H9 (cell line): Measurements from ENCODE around the gene CELA2B. TPM values are rescaled to one million over a fixed set of nuclear protein-coding genes. Genes with fewer than 3 reads are reported as not detected.

Source experiments
- DNase-seq: peaks from one replicate; pipeline ENCODE4 v3.0.0-alpha.2; 2017
- H2AFZ ChIP-seq: one replicate; pipeline ENCODE4 v1.6.1; 2013; ENCODE audit warnings: mild to moderate bottlenecking, low read length, control low read depth, moderate library complexity
- H2AK5ac ChIP-seq: 2 replicates; pipeline ENCODE4 v1.6.1; 2013; ENCODE audit warnings: low read length, control low read depth, mixed read lengths; ENCODE audit not compliant: insufficient read length
- H2BK120ac ChIP-seq: one replicate; pipeline ENCODE4 v1.6.1; 2013; ENCODE audit warnings: low read depth, mild to moderate bottlenecking, low read length, control low read depth, inconsistent platforms; ENCODE audit not compliant: poor library complexity, severe bottlenecking
- H2BK12ac ChIP-seq: 2 replicates; pipeline ENCODE4 v1.6.1; 2013; ENCODE audit warnings: low read length, control low read depth, mixed read lengths, low read depth; ENCODE audit not compliant: insufficient read length
- H2BK15ac ChIP-seq: 2 replicates; pipeline ENCODE4 v1.6.1; 2013; ENCODE audit warnings: low read depth, low read length, control low read depth
- H2BK20ac ChIP-seq: one replicate; pipeline ENCODE4 v1.6.1; 2013; ENCODE audit warnings: low read depth, mild to moderate bottlenecking, low read length, control low read depth, inconsistent platforms; ENCODE audit not compliant: poor library complexity, severe bottlenecking
- H2BK5ac ChIP-seq: 2 replicates; pipeline ENCODE4 v1.6.1; 2013; ENCODE audit warnings: low read length, control low read depth, mixed read lengths; ENCODE audit not compliant: insufficient read length
- H3K14ac ChIP-seq: 2 replicates; pipeline ENCODE4 v1.6.1; 2013; ENCODE audit warnings: low read length, control low read depth; ENCODE audit not compliant: insufficient read depth
- H3K18ac ChIP-seq: 2 replicates; pipeline ENCODE4 v1.6.1; 2013; ENCODE audit warnings: low read depth, mild to moderate bottlenecking, mixed read lengths, low read length, control low read depth; ENCODE audit not compliant: insufficient read length
- H3K23ac ChIP-seq: 2 replicates; pipeline ENCODE4 v1.6.1; 2013; ENCODE audit warnings: low read length, control low read depth, mixed read lengths, low read depth; ENCODE audit not compliant: insufficient read length
- H3K23me2 ChIP-seq: 2 replicates; pipeline ENCODE4 v1.6.1; 2013; ENCODE audit warnings: low read depth, mild to moderate bottlenecking, mixed read lengths, low read length, control low read depth; ENCODE audit not compliant: insufficient read length, poor library complexity, severe bottlenecking
- H3K27ac ChIP-seq: 2 replicates; pipeline ENCODE4 v1.5.1; 2013; ENCODE audit warnings: low read length, control low read depth, mixed read lengths, low read depth; ENCODE audit not compliant: insufficient read length
- H3K27me3 ChIP-seq: 2 replicates; pipeline ENCODE4 v1.6.1; 2013; ENCODE audit warnings: low read length, control low read depth, inconsistent platforms; ENCODE audit not compliant: insufficient read depth
- H3K4ac ChIP-seq: 2 replicates; pipeline ENCODE4 v1.6.1; 2013; ENCODE audit warnings: low read depth, mild to moderate bottlenecking, control low read depth, inconsistent platforms, low read length, moderate library complexity
- H3K4me1 ChIP-seq: 2 replicates; pipeline ENCODE4 v1.6.1; 2013; ENCODE audit warnings: low read length, control low read depth, inconsistent platforms; ENCODE audit not compliant: insufficient read depth
- H3K4me2 ChIP-seq: 2 replicates; pipeline ENCODE4 v1.6.1; 2013; ENCODE audit warnings: low read length, control low read depth, mixed read lengths; ENCODE audit not compliant: insufficient read length, insufficient read depth
- H3K56ac ChIP-seq: 2 replicates; pipeline ENCODE4 v1.6.1; 2013; ENCODE audit warnings: low read depth, mild to moderate bottlenecking, mixed read lengths, low read length, control low read depth; ENCODE audit not compliant: insufficient read length
- H3K79me1 ChIP-seq: 2 replicates; pipeline ENCODE4 v1.6.1; 2013; ENCODE audit warnings: low read depth, mild to moderate bottlenecking, moderate library complexity, low read length, control low read depth, inconsistent platforms; ENCODE audit not compliant: insufficient read depth, poor library complexity, severe bottlenecking
- H3K79me2 ChIP-seq: 2 replicates; pipeline ENCODE4 v1.6.1; 2013; ENCODE audit warnings: low read length, control low read depth, inconsistent platforms; ENCODE audit not compliant: insufficient read depth
- H3K9ac ChIP-seq: 2 replicates; pipeline ENCODE4 v1.6.1; 2013; ENCODE audit warnings: low read length, control low read depth, mixed read lengths; ENCODE audit not compliant: insufficient read length; ENCODE audit errors: extremely low read depth
- H3K9me3 ChIP-seq: one replicate; pipeline ENCODE4 v1.6.1; 2013; ENCODE audit warnings: low read depth, low read length, inconsistent platforms; ENCODE audit not compliant: control insufficient read depth
- H3T11ph ChIP-seq: one replicate; pipeline ENCODE4 v1.6.1; 2013; ENCODE audit warnings: mild to moderate bottlenecking, low read length, control low read depth, inconsistent platforms
- H4K20me1 ChIP-seq: one replicate; pipeline ENCODE4 v1.6.1; 2013; ENCODE audit not compliant: control insufficient read depth, insufficient read length, insufficient read depth
- H4K5ac ChIP-seq: 2 replicates; pipeline ENCODE4 v1.6.1; 2013; ENCODE audit warnings: low read depth, mild to moderate bottlenecking, mixed read lengths, low read length, control low read depth; ENCODE audit not compliant: insufficient read length
- H4K8ac ChIP-seq: replicated peaks from 2 replicates; pipeline ENCODE4 v1.6.1; 2013; ENCODE audit warnings: low read length, control low read depth, mixed read lengths, low read depth; ENCODE audit not compliant: insufficient read length
- H4K91ac ChIP-seq: 2 replicates; pipeline ENCODE4 v1.6.1; 2013; ENCODE audit warnings: low read depth, mild to moderate bottlenecking, moderate library complexity, mixed read lengths, low read length, control low read depth; ENCODE audit not compliant: insufficient read length
- H3K27ac Mint-ChIP-seq, 3 experiments: 2 replicates in 2 of 3; 3 replicates in 1 of 3; pipeline ENCODE4 v1.8.0; 2020 to 2021; ENCODE audit warnings: mixed read lengths in 3 of 3, mild to moderate bottlenecking in 1 of 3, moderate library complexity in 1 of 3
- H3K27me3 Mint-ChIP-seq: 2 replicates; pipeline ENCODE4 v1.8.0; 2021; ENCODE audit warnings: low read depth, mild to moderate bottlenecking, moderate library complexity, mixed read lengths
- H3K36me3 Mint-ChIP-seq, 3 experiments: 2 replicates in 2 of 3; 3 replicates in 1 of 3; pipeline ENCODE4 v1.8.0; 2020 to 2021; ENCODE audit warnings: low read depth in 3 of 3, mixed read lengths in 3 of 3; ENCODE audit not compliant: insufficient read depth in 1 of 3
- H3K4me1 Mint-ChIP-seq, 2 experiments: 2 replicates each; pipeline ENCODE4 v1.8.0; 2020; ENCODE audit warnings: mixed read lengths in 2 of 2
- H3K4me3 Mint-ChIP-seq, 2 experiments: 2 replicates in 1 of 2; 3 replicates in 1 of 2; pipeline ENCODE4 v1.8.0; 2020 to 2021; ENCODE audit warnings: mild to moderate bottlenecking in 2 of 2, mixed read lengths in 2 of 2, moderate library complexity in 1 of 2
- H3K9me3 Mint-ChIP-seq, 2 experiments: 2 replicates in 1 of 2; 3 replicates in 1 of 2; pipeline ENCODE4 v1.8.0; 2020; ENCODE audit warnings: mild to moderate bottlenecking in 2 of 2, mixed read lengths in 2 of 2, moderate library complexity in 1 of 2
- WGBS: extraction: QIAGEN DNeasy Blood & Tissue Kit; methylation state at CpG from one replicate; pipeline ENCODE4 v1.1.7; 2013; ENCODE audit warnings: missing lambda C conversion rate, low lambda C conversion rate, mixed read lengths; ENCODE audit not compliant: insufficient read length; ENCODE audit errors: extremely low coverage; 5-methylcytosine and 5-hydroxymethylcytosine counted together
- total RNA-seq: library from RNA; stranded (reverse); gene quantifications from 2 replicates; pipeline ENCODE4 v1.2.1, GENCODE V29; 2021
- TF ChIP-seq, protein P1 (sequence below): fragments of 200-600 bp; sonication (generic); conservative IDR thresholded peaks from 3 replicates; pipeline ENCODE4 v1.8.0; 2021; ENCODE audit warnings: antibody characterized with exemption, mild to moderate bottlenecking

CELA2B gene
- total RNA-seq, 1 experiment from 2014 or later, result not detected

DNA sequence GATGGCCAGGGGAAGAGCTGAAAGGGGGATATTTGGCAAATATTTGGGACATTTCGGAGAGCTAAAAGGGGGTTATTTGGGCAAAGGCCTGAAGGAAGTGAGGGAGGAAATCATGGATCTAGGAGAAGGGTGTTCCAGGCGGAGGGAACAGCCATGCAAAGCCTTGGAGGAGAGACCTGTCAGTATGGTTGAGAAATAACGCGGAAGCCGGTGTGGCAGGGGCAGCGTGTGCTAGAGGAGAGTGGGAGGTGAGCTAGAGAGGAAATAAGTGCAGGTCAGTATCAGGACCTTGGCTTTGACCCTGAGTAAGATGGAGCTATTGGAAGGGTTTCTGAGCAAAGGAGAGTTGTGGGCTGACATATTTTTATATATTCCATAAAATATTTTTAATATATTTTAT lies 34.7 kb upstream of the CELA2B start:
- no peaks in the 10 kb centered on the region for H3K9me3 ChIP-seq
- no peak overlapping the region for H2BK12ac ChIP-seq
- H3K4me2 ChIP-seq, result no peak overlapping the region
- H3K56ac ChIP-seq, result no peak overlapping the region
- no peak overlapping the region for H3K27ac Mint-ChIP-seq
- H4K8ac ChIP-seq, result no peak overlapping the region
- H2AK5ac ChIP-seq, result no peak overlapping the region
- no peak overlapping the region for H3T11ph ChIP-seq
- H2BK15ac ChIP-seq, result no peak overlapping the region
- no peak overlapping the region for H4K91ac ChIP-seq
- DNase-seq, result no peak
- no peaks in the 10 kb centered on the region for H3K4me1 ChIP-seq
- no peak overlapping the region for H2AFZ ChIP-seq
- no peaks in the 10 kb centered on the region for H3K79me1 ChIP-seq
- TF ChIP-seq, protein P1, sequence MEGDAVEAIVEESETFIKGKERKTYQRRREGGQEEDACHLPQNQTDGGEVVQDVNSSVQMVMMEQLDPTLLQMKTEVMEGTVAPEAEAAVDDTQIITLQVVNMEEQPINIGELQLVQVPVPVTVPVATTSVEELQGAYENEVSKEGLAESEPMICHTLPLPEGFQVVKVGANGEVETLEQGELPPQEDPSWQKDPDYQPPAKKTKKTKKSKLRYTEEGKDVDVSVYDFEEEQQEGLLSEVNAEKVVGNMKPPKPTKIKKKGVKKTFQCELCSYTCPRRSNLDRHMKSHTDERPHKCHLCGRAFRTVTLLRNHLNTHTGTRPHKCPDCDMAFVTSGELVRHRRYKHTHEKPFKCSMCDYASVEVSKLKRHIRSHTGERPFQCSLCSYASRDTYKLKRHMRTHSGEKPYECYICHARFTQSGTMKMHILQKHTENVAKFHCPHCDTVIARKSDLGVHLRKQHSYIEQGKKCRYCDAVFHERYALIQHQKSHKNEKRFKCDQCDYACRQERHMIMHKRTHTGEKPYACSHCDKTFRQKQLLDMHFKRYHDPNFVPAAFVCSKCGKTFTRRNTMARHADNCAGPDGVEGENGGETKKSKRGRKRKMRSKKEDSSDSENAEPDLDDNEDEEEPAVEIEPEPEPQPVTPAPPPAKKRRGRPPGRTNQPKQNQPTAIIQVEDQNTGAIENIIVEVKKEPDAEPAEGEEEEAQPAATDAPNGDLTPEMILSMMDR, result no peak
- H3K23me2 ChIP-seq, result no peaks in the 10 kb centered on the region
- H3K79me2 ChIP-seq, result no peaks in the 10 kb centered on the region
- WGBS, result no CpG with 5 or more reads among the region's 6 CpGs
- H3K27ac ChIP-seq, result no peak overlapping the region
- H4K5ac ChIP-seq, result no peak overlapping the region
- H3K18ac ChIP-seq, result no peak overlapping the region
- no peak overlapping the region for H2BK5ac ChIP-seq
- no peaks in the 10 kb centered on the region for H4K20me1 ChIP-seq
- no peak overlapping the region for H2BK20ac ChIP-seq
- H3K27me3 ChIP-seq, result no peaks in the 10 kb centered on the region
- H2BK120ac ChIP-seq, result no peak overlapping the region
- peaks cover 6% of the 10 kb centered on the region for H3K27me3 Mint-ChIP-seq
- no peak overlapping the region for H3K4me3 Mint-ChIP-seq
- H3K23ac ChIP-seq, result no peak overlapping the region
- H3K36me3 Mint-ChIP-seq, result no peaks in the 10 kb centered on the region
- H3K4ac ChIP-seq, result no peak overlapping the region
- H3K4me1 Mint-ChIP-seq, result no peaks in the 10 kb centered on the region
- H3K9me3 Mint-ChIP-seq, result no peaks in the 10 kb centered on the region; a peak in 1 of 5 replicates
- H3K9ac ChIP-seq, result no peak overlapping the region
- H3K14ac ChIP-seq, result no peak overlapping the region
